GM23248 (cell line): ENCODE results near the gene PDCD4. TPM values are rescaled to one million over a fixed set of nuclear protein-coding genes. Genes with fewer than 3 reads are reported as not detected.

Experiments
- DNase-seq: peaks from one replicate; pipeline ENCODE4 v3.0.0-alpha.2; 2015
- H2AFZ ChIP-seq: fragments of 200-600 bp; sonication (generic); 2 replicates; pipeline ENCODE4 v1.6.1; 2016; ENCODE audit warnings: antibody characterized with exemption
- H3F3A ChIP-seq: fragments of 200-600 bp; sonication (generic); 2 replicates; pipeline ENCODE4 v1.6.1; 2016; ENCODE audit warnings: mild to moderate bottlenecking, antibody characterized with exemption, mixed run types; ENCODE audit not compliant: insufficient read depth
- H3K27ac ChIP-seq: fragments of 200-600 bp; sonication (generic); 2 replicates; pipeline ENCODE4 v1.5.1; 2016; ENCODE audit warnings: mild to moderate bottlenecking
- H3K27me3 ChIP-seq: fragments of 200-600 bp; sonication (generic); replicated peaks from 2 replicates; pipeline ENCODE4 v1.6.1; 2016; ENCODE audit warnings: mild to moderate bottlenecking; ENCODE audit not compliant: insufficient read depth
- H3K36me3 ChIP-seq: fragments of 200-600 bp; sonication (generic); 2 replicates; pipeline ENCODE4 v1.6.1; 2016; ENCODE audit warnings: low read depth, mild to moderate bottlenecking
- H3K4me1 ChIP-seq: fragments of 200-600 bp; sonication (generic); 2 replicates; pipeline ENCODE4 v1.6.1; 2016; ENCODE audit warnings: mild to moderate bottlenecking; ENCODE audit not compliant: insufficient read depth
- H3K4me2 ChIP-seq: fragments of 200-600 bp; sonication (generic); one replicate; pipeline ENCODE4 v1.6.1; 2016; ENCODE audit warnings: mild to moderate bottlenecking; ENCODE audit not compliant: unreplicated experiment
- H3K4me3 ChIP-seq: fragments of 200-600 bp; sonication (generic); 2 replicates; pipeline ENCODE4 v1.5.1; 2016; ENCODE audit warnings: mild to moderate bottlenecking
- H3K79me2 ChIP-seq: fragments of 200-600 bp; sonication (generic); 2 replicates; pipeline ENCODE4 v1.6.1; 2016; ENCODE audit warnings: mild to moderate bottlenecking; ENCODE audit not compliant: insufficient read depth
- H3K9ac ChIP-seq: fragments of 200-600 bp; sonication (generic); 2 replicates; pipeline ENCODE4 v1.6.1; 2016; ENCODE audit warnings: mild to moderate bottlenecking
- H3K9me2 ChIP-seq: fragments of 200-600 bp; sonication (generic); 2 replicates; pipeline ENCODE4 v1.6.1; 2016; ENCODE audit warnings: mixed run types, mild to moderate bottlenecking, moderate library complexity; ENCODE audit not compliant: insufficient read depth
- H3K9me3 ChIP-seq: fragments of 200-600 bp; sonication (generic); one replicate; pipeline ENCODE4 v1.6.1; 2017; ENCODE audit warnings: low read depth
- H4K20me1 ChIP-seq: fragments of 200-600 bp; sonication (generic); 2 replicates; pipeline ENCODE4 v1.6.0; 2016; ENCODE audit not compliant: insufficient read depth
- EZH2 ChIP-seq: fragments of 200-600 bp; sonication (generic); IDR thresholded peaks from 2 replicates; pipeline ENCODE4 v1.6.1; 2018; ENCODE audit warnings: antibody characterized with exemption, mild to moderate bottlenecking; ENCODE audit not compliant: insufficient read depth, poor library complexity, severe bottlenecking
- EZH2phosphoT487 ChIP-seq: fragments of 200-600 bp; sonication (generic); IDR thresholded peaks from 2 replicates; pipeline ENCODE4 v1.6.1; 2018; ENCODE audit warnings: antibody characterized with exemption, moderate library complexity, mild to moderate bottlenecking, low read depth; ENCODE audit not compliant: insufficient read depth
- WGBS, 2 experiments: methylation state at CpG; one replicate each; pipeline ENCODE4 v1.1.6; 2015 to 2017; ENCODE audit warnings: low lambda C conversion rate in 2 of 2, low coverage in 1 of 2; ENCODE audit errors: missing lambda C conversion rate in 2 of 2; 5-methylcytosine and 5-hydroxymethylcytosine counted together
- in situ Hi-C: fragments of 300-500 bp; cut with MboI; formaldehyde crosslinking; loops from 2 replicates; pipeline ENCODE4 v1.15.0; 2020
- polyA plus RNA-seq: library from polyadenylated mRNA; unstranded; fragments of >200 nt; fragmentation: Nextera tagmentation; extraction: Ambion mirVana; gene quantifications from 2 replicates; pipeline ENCODE4 v1.2.1, GENCODE V29; 2016
- total RNA-seq: library from RNA; depleted of rRNA; stranded (reverse); fragments of >200 nt; shearing (Covaris generic); gene quantifications from 2 replicates; pipeline ENCODE4 v1.2.3, GENCODE V29; 2014

Gene PDCD4
- total and polyA plus RNA-seq, 2 experiments from 2014 or later: 49.9 to 175 TPM

GRCh38 chr10:110840225-110840922, 31.4 kb upstream of the PDCD4 start:
- Histone ChIP-seq H3K27ac (no peak overlapping the region), H3K9me3 (no peaks in the 10 kb centered on the region), H3K4me3 (no peak overlapping the region), H3K9me2 (no peaks in the 10 kb centered on the region), H3K9ac (no peak overlapping the region), H4K20me1 (no peaks in the 10 kb centered on the region), H3K4me2 (no peak overlapping the region), H3K4me1 (no peaks in the 10 kb centered on the region), H3F3A (no peaks in the 10 kb centered on the region), H3K79me2 (no peaks in the 10 kb centered on the region), H3K36me3 (no peaks in the 10 kb centered on the region), H2AFZ (no peak overlapping the region), H3K27me3 (no peaks in the 10 kb centered on the region)
- TF ChIP-seq EZH2phosphoT487 (no peak), EZH2 (no peak)
- in situ Hi-C loops: no loop called here
- WGBS, 2 experiments: 46 to 51% methylated on average over 4 to 5 of the region's 5 CpGs
- no peak for DNase-seq

DNA sequence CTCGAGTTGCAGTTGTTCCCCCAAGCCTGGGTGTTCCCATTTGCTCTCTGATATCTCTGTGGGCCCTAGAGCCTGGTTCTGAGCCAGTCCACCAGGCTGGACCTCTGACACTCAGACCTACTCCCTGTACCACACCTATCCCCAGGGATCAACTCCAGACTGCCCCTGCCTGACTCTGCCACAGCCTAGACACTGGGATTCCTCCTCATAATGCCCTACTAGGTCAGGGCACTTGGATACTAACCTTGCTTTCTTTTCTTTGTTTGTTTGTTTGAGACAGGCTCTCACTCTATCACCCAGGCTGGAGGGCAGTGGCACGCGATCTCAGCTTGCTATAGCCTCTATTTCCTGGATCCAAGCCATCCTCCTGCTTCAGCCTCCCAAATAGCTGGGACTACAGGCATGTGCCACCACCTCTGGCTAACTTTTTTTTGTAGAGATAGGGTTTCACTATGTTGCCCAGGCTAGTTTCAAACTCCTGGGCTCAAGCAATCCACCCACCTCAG, 30.8 kb upstream of the PDCD4 start:
- no peak for TF ChIP-seq EZH2
- TF ChIP-seq EZH2phosphoT487: no peak
- H3K36me3 ChIP-seq: no peaks in the 10 kb centered on the region
- 59 to 81% methylated on average over 2 to 3 of the region's 3 CpGs for WGBS, 2 experiments
- H3K9me2 ChIP-seq: no peaks in the 10 kb centered on the region
- H3K27ac ChIP-seq: no peak overlapping the region
- no peaks in the 10 kb centered on the region for H3K9me3 ChIP-seq
- DNase-seq: no peak
- no peak overlapping the region for H3K9ac ChIP-seq
- no peak overlapping the region for H3K4me2 ChIP-seq
- no peak overlapping the region for H3K4me3 ChIP-seq
- in situ Hi-C loops: no loop called here
- H3K4me1 ChIP-seq: no peaks in the 10 kb centered on the region
- H3K27me3 ChIP-seq: no peaks in the 10 kb centered on the region
- H2AFZ ChIP-seq: no peak overlapping the region
- no peaks in the 10 kb centered on the region for H3F3A ChIP-seq
- no peaks in the 10 kb centered on the region for H3K79me2 ChIP-seq
- no peaks in the 10 kb centered on the region for H4K20me1 ChIP-seq

DNA sequence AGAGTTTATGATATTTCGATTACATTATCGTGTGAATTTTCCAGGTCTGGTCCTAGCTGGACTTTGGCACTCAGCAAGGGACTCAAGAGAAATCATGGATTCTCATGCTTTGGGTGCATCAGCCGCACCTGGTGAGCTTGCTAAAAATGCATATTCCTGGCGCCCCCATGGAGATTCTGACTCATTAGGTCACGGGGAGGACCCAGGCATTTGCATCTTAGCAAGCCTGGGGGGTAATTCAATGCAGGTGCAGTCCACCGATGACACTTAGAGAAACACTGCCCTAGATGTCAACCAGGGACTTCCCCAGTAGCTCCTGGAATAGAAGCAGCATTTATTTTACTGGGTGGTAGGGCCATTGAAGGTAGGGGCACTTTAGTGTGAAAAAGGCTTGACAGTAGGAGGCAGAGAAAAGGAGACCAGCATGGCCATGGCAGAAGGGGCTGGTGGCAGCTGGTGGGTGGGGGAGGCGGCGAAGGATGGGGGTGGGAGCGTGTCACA, 29.9 kb upstream of the PDCD4 start:
- DNase-seq: no peak
- Histone ChIP-seq H3K27me3 (no peaks in the 10 kb centered on the region), H3K4me1 (no peaks in the 10 kb centered on the region), H3K36me3 (no peaks in the 10 kb centered on the region), H2AFZ (no peak overlapping the region), H3K4me3 (no peak overlapping the region), H3K4me2 (no peak overlapping the region), H3K79me2 (no peaks in the 10 kb centered on the region), H3F3A (no peaks in the 10 kb centered on the region), H3K9me2 (no peaks in the 10 kb centered on the region), H3K9ac (no peak overlapping the region), H3K27ac (no peak overlapping the region), H3K9me3 (no peaks in the 10 kb centered on the region), H4K20me1 (no peaks in the 10 kb centered on the region)
- in situ Hi-C loops: no loop called here
- TF ChIP-seq EZH2 (no peak), EZH2phosphoT487 (no peak)
- WGBS, 2 experiments: 68 to 77% methylated on average over 9 of the region's 9 CpGs

GRCh38 chr10:110842326-110842904, 29.3 kb upstream of the PDCD4 start:
- H3K4me2 ChIP-seq: no peak overlapping the region
- H3K4me1 ChIP-seq: no peaks in the 10 kb centered on the region
- H3K36me3 ChIP-seq: no peaks in the 10 kb centered on the region
- no peaks in the 10 kb centered on the region for H3K9me2 ChIP-seq
- no peaks in the 10 kb centered on the region for H3F3A ChIP-seq
- no peak overlapping the region for H3K9ac ChIP-seq
- no peak for TF ChIP-seq EZH2
- TF ChIP-seq EZH2phosphoT487: no peak
- no peak overlapping the region for H3K27ac ChIP-seq
- 56 to 62% methylated on average over 7 of the region's 7 CpGs for WGBS, 2 experiments
- H3K27me3 ChIP-seq: no peaks in the 10 kb centered on the region
- H2AFZ ChIP-seq: no peak overlapping the region
- in situ Hi-C loops: no loop called here
- H4K20me1 ChIP-seq: no peaks in the 10 kb centered on the region
- DNase-seq: no peak
- H3K4me3 ChIP-seq: no peak overlapping the region
- H3K79me2 ChIP-seq: no peaks in the 10 kb centered on the region
- H3K9me3 ChIP-seq: no peaks in the 10 kb centered on the region
